Glomerular endothelial cell (primary cell): Measurements from ENCODE around the gene MUC3A. TPM values are rescaled to one million over a fixed set of nuclear protein-coding genes. Genes with fewer than 3 reads are reported as not detected.
A peak's percentile ranks its signal among the peaks of the same experiment; 100 is the strongest.
"Not testable (repeated sequence)": the region's sequence is repeated elsewhere in the genome, so short reads cannot be mapped to it uniquely, and the experiment has no call there.

Source experiments
- DNase-seq: peaks from one replicate; pipeline ENCODE4 v3.0.0-alpha.2; 2011; ENCODE audit warnings: low read depth, low spot score; ENCODE audit errors: extremely low read depth
- total RNA-seq: library from RNA; depleted of rRNA; stranded (reverse); fragments of >200 nt; gene quantifications from 2 replicates; pipeline ENCODE4 v1.2.3, GENCODE V29; 2015

MUC3A gene
- not detected in 2 replicates for total RNA-seq

- DNase-seq = no peak
These were observed at the start of gene MUC3A for GRCh38 chr7:100949227-100949932. Gene MUC3A (plus strand): TSS chr7:100949534. CDS start chr7:100949625, 91 bp downstream.

GRCh38 chr7:100900978-100901377, 48.4 kb upstream of the MUC3A start:
- no peak for DNase-seq

- no peak for DNase-seq
These were observed 47.4 kb upstream of the MUC3A start for GRCh38 chr7:100901921-100902332.

GRCh38 chr7:100902638-100903037, 46.7 kb upstream of the MUC3A start:
- no peak for DNase-seq

GRCh38 chr7:100908512-100908911, 40.8 kb upstream of the MUC3A start:
- DNase-seq = no peak

GRCh38 chr7:100910443-100910842, 38.9 kb upstream of the MUC3A start:
- DNase-seq = not testable (repeated sequence)

GRCh38 chr7:100911484-100911883, 37.9 kb upstream of the MUC3A start:
- no peak for DNase-seq

- no peak for DNase-seq
These were observed 35.0 kb upstream of the MUC3A start for GRCh38 chr7:100914208-100914878.

GRCh38 chr7:100914879-100915447, 34.4 kb upstream of the MUC3A start:
- DNase-seq = no peak

- DNase-seq = not testable (repeated sequence)
These were observed 30.0 kb upstream of the MUC3A start for GRCh38 chr7:100919335-100919734.

GRCh38 chr7:100919779-100920437, 29.4 kb upstream of the MUC3A start:
- not testable (repeated sequence) for DNase-seq

GRCh38 chr7:100921039-100921438, 28.3 kb upstream of the MUC3A start:
- DNase-seq = no peak

- not testable (repeated sequence) for DNase-seq
These were observed 25.7 kb upstream of the MUC3A start for GRCh38 chr7:100923616-100924015.

GRCh38 chr7:100929808-100930174, 19.5 kb upstream of the MUC3A start:
- DNase-seq = no peak

GRCh38 chr7:100933734-100934133, 15.6 kb upstream of the MUC3A start:
- no peak for DNase-seq

- DNase-seq = not testable (repeated sequence)
These were observed 14.0 kb upstream of the MUC3A start for GRCh38 chr7:100935381-100935780.

- DNase-seq = not testable (repeated sequence)
These were observed 13.2 kb upstream of the MUC3A start for GRCh38 chr7:100936167-100936566.

- DNase-seq = peak; percentile 50
These were observed 7.1 kb upstream of the MUC3A start for GRCh38 chr7:100942045-100942774.

GRCh38 chr7:100943693-100944092, 5.6 kb upstream of the MUC3A start:
- DNase-seq = no peak

GRCh38 chr7:100944138-100944537, 5.2 kb upstream of the MUC3A start:
- DNase-seq = no peak

- no peak for DNase-seq
These were observed 3.2 kb upstream of the MUC3A start for GRCh38 chr7:100946111-100946510.
